GM12874 (cell line): ENCODE results near the gene ZC3H13.

Experiments used
- CTCF ChIP-seq: IDR thresholded peaks from 2 replicates; pipeline ENCODE4 v1.5.1; 2011; ENCODE audit warnings: low read depth, mild to moderate bottlenecking, control low read depth, low read length, moderate library complexity; ENCODE audit not compliant: insufficient read depth

The ZC3H13 gene

GRCh38 chr13:46043647-46044046 lies 8.9 kb downstream of the ZC3H13 start:
- TF ChIP-seq CTCF: no peak

- no peak for TF ChIP-seq CTCF
These were observed 11.1 kb downstream of the ZC3H13 start for GRCh38 chr13:46041419-46041839.

- TF ChIP-seq CTCF: no peak
These were observed 11.8 kb downstream of the ZC3H13 start for GRCh38 chr13:46040763-46041162.

- no peak for TF ChIP-seq CTCF
These were observed 12.9 kb downstream of the ZC3H13 start for GRCh38 chr13:46039411-46040182.

- no peak for TF ChIP-seq CTCF
These were observed 14.2 kb downstream of the ZC3H13 start for GRCh38 chr13:46038296-46038695.

GRCh38 chr13:46035066-46035465 lies 17.5 kb downstream of the ZC3H13 start:
- no peak for TF ChIP-seq CTCF

GRCh38 chr13:46032341-46032740 lies 20.2 kb downstream of the ZC3H13 start:
- TF ChIP-seq CTCF: no peak
